Thoracic aorta (tissue), 2 donors: ENCODE measurements around the gene WDR20. TPM values are rescaled to one million over a fixed set of nuclear protein-coding genes. Genes with fewer than 3 reads are reported as not detected.

ENCODE experiments used
- ATAC-seq: fragments of 150-250 bp; one replicate; pipeline ENCODE4 v1.8.0; 2017; ENCODE audit warnings: low read depth; ENCODE audit not compliant: insufficient number of reproducible peaks, low FRiP score
- DNase-seq: peaks from one replicate; pipeline ENCODE4 v3.0.0-alpha.2; 2020; ENCODE audit warnings: low spot score
- H3K27ac ChIP-seq, 2 donors: fragments of 200-600 bp; sonication (generic); 1 replicate in 1 of 2; 2 replicates in 1 of 2; pipeline ENCODE4 v1.5.1; 2016; ENCODE audit warnings: mild to moderate bottlenecking in 2 of 2, moderate library complexity in 2 of 2
- H3K27me3 ChIP-seq: fragments of 200-600 bp; sonication (generic); replicated peaks from 2 replicates; pipeline ENCODE4 v1.6.0; 2016; ENCODE audit warnings: mild to moderate bottlenecking; ENCODE audit not compliant: insufficient read depth
- H3K36me3 ChIP-seq: fragments of 200-600 bp; sonication (generic); one replicate; pipeline ENCODE4 v1.5.1; 2016
- H3K4me1 ChIP-seq, 2 donors: fragments of 200-600 bp; sonication (generic); 1 replicate in 1 of 2; 2 replicates in 1 of 2; pipeline versions ENCODE4 v1.5.1 to v1.6.0; 2016; ENCODE audit warnings: low read depth in 2 of 2, mild to moderate bottlenecking in 1 of 2; ENCODE audit not compliant: control insufficient read depth in 1 of 2
- H3K4me3 ChIP-seq: fragments of 200-600 bp; sonication (generic); 2 replicates; pipeline ENCODE4 v1.5.1; 2016; ENCODE audit warnings: mild to moderate bottlenecking
- H3K9me3 ChIP-seq: fragments of 200-600 bp; sonication (generic); 2 replicates; pipeline ENCODE4 v1.5.1; 2016
- CTCF ChIP-seq: fragments of 200-600 bp; sonication (generic); IDR thresholded peaks from one replicate; pipeline ENCODE4 v1.5.1; 2019; ENCODE audit warnings: antibody characterized with exemption
- total RNA-seq, 2 donors: library from RNA; depleted of rRNA; stranded (reverse); fragments of >200 nt; gene quantifications; one replicate each; pipeline versions ENCODE4 v1.1.0 to v1.2.3, GENCODE V29; 2016

Gene WDR20
- total RNA-seq, 2 donors from 2014 or later = 11.0 to 30.0 TPM

GRCh38 chr14:102206918-102207317 is 67.2 kb downstream of the WDR20 start:
- no peaks in the 10 kb centered on the region for H3K4me1 ChIP-seq
- H3K27me3 ChIP-seq = no peaks in the 10 kb centered on the region
- ATAC-seq (no peak), DNase-seq (no peak)
- H3K36me3 ChIP-seq = peaks cover 34% of the 10 kb centered on the region
- no peaks in the 10 kb centered on the region for H3K9me3 ChIP-seq
- no peak overlapping the region for H3K27ac ChIP-seq
- no peak for TF ChIP-seq CTCF
- no peak overlapping the region for H3K4me3 ChIP-seq

- H3K9me3 ChIP-seq = no peaks in the 10 kb centered on the region
- no peak overlapping the region for H3K27ac ChIP-seq
- no peak for DNase-seq
- ATAC-seq = no peak
- no peaks in the 10 kb centered on the region for H3K4me1 ChIP-seq
- no peak for TF ChIP-seq CTCF
- peaks cover 34% of the 10 kb centered on the region for H3K36me3 ChIP-seq
- no peaks in the 10 kb centered on the region for H3K27me3 ChIP-seq
- no peak overlapping the region for H3K4me3 ChIP-seq
Observed at GRCh38 chr14:102207831-102208365, 68.2 kb downstream of the WDR20 start.

- H3K9me3 ChIP-seq = no peaks in the 10 kb centered on the region
- H3K27me3 ChIP-seq = no peaks in the 10 kb centered on the region
- H3K4me3 ChIP-seq = no peak overlapping the region
- no peak for DNase-seq
- no peak for TF ChIP-seq CTCF
- H3K27ac ChIP-seq = no peak overlapping the region
- no peak for ATAC-seq
- peaks cover 34% of the 10 kb centered on the region for H3K36me3 ChIP-seq
- H3K4me1 ChIP-seq = no peaks in the 10 kb centered on the region
Observed at GRCh38 chr14:102208741-102209140, 69.0 kb downstream of the WDR20 start.

GRCh38 chr14:102209224-102209966 is 69.7 kb downstream of the WDR20 start:
- no peak overlapping the region for H3K27ac ChIP-seq
- no peaks in the 10 kb centered on the region for H3K27me3 ChIP-seq
- peaks cover 28% of the 10 kb centered on the region for H3K36me3 ChIP-seq
- H3K4me1 ChIP-seq = no peaks in the 10 kb centered on the region
- TF ChIP-seq CTCF = no peak
- ATAC-seq (no peak), DNase-seq (no peak)
- no peaks in the 10 kb centered on the region for H3K9me3 ChIP-seq
- no peak overlapping the region for H3K4me3 ChIP-seq

- DNase-seq = no peak
- TF ChIP-seq CTCF = no peak
- H3K4me1 ChIP-seq = peaks cover 3 to 11% of the 10 kb centered on the region in 2 donors
- no peaks in the 10 kb centered on the region for H3K9me3 ChIP-seq
- no peak overlapping the region for H3K4me3 ChIP-seq
- no peak for ATAC-seq
- no peaks in the 10 kb centered on the region for H3K27me3 ChIP-seq
- H3K27ac ChIP-seq = no peak overlapping the region
- peaks cover 21% of the 10 kb centered on the region for H3K36me3 ChIP-seq
Observed at GRCh38 chr14:102210421-102211042, 70.8 kb downstream of the WDR20 start.
